ENCODE measurements around the gene SGIP1. TPM values are rescaled to one million over a fixed set of nuclear protein-coding genes. Genes with fewer than 3 reads are reported as not detected.

The SGIP1 gene
- total RNA-seq, 2 donors from 2014 or later, result 3.1 TPM; not detected in 1

GRCh38 chr1:66539491-66539890 is 5.5 kb downstream of the SGIP1 start:
- H3K36me3 ChIP-seq (replicated peaks in 1 of 2; ENCODE audit: insufficient read depth in 1 of 2, low read depth in 2 of 2), result no peaks in the 10 kb centered on the region
- intact Hi-C loops (cut with DNase I), result no loop called here
- H3K9me3 ChIP-seq, result no peaks in the 10 kb centered on the region
- H3K4me1 ChIP-seq, result peaks cover 22% of the 10 kb centered on the region
- H3K4me3 ChIP-seq, result no peak overlapping the region
- H3K27me3 ChIP-seq, result no peaks in the 10 kb centered on the region
- DNase-seq, result no peak
- WGBS, 2 donors, result 91 to 95% methylated on average over 1 of the region's 1 CpG
- ATAC-seq, result no peak
- TF ChIP-seq CTCF (IDR thresholded peaks at IDR 0.05), result no peak
- TF ChIP-seq POLR2A (IDR thresholded peaks at IDR 0.05), result no peak
- no peak overlapping the region for H3K27ac ChIP-seq

- Histone ChIP-seq H3K27me3 (no peaks in the 10 kb centered on the region), H3K4me1 (peaks cover 22% of the 10 kb centered on the region), H3K36me3 (replicated peaks in 1 of 2; ENCODE audit: insufficient read depth in 1 of 2, low read depth in 2 of 2) (no peaks in the 10 kb centered on the region), H3K4me3 (no peak overlapping the region), H3K9me3 (no peaks in the 10 kb centered on the region), H3K27ac (no peak overlapping the region)
- DNase-seq, result no peak
- intact Hi-C loops (cut with DNase I), result no loop called here
- 73 to 82% methylated on average over 3 of the region's 3 CpGs for WGBS, 2 donors
- ATAC-seq, result no peak
- TF ChIP-seq CTCF (IDR thresholded peaks at IDR 0.05) (no peak), POLR2A (IDR thresholded peaks at IDR 0.05) (no peak)
These were observed 6.6 kb downstream of the SGIP1 start for GRCh38 chr1:66540434-66541032.

- H3K27me3 ChIP-seq, result no peaks in the 10 kb centered on the region
- 74 to 76% methylated on average over 8 of the region's 8 CpGs for WGBS, 2 donors
- no peak for ATAC-seq
- H3K36me3 ChIP-seq (replicated peaks in 1 of 2; ENCODE audit: insufficient read depth in 1 of 2, low read depth in 2 of 2), result no peaks in the 10 kb centered on the region
- H3K9me3 ChIP-seq, result no peaks in the 10 kb centered on the region
- H3K27ac ChIP-seq, result peak overlapping the region in 1 of 4 donors; percentile 29
- intact Hi-C loops (cut with DNase I), result no loop called here
- TF ChIP-seq POLR2A (IDR thresholded peaks at IDR 0.05), result no peak
- no peak for TF ChIP-seq CTCF (IDR thresholded peaks at IDR 0.05)
- DNase-seq, result no peak
- no peak overlapping the region for H3K4me3 ChIP-seq
- peaks cover 22% of the 10 kb centered on the region for H3K4me1 ChIP-seq
These were observed 8.4 kb downstream of the SGIP1 start for GRCh38 chr1:66542314-66542713.

- peak; percentile 97 for ATAC-seq
- Histone ChIP-seq H3K4me1 (peaks cover 22% of the 10 kb centered on the region), H3K27ac (peak overlapping the region in 3 of 4 donors; percentile 29 to 72 (median 38)), H3K36me3 (replicated peaks in 1 of 2; ENCODE audit: insufficient read depth in 1 of 2, low read depth in 2 of 2) (no peaks in the 10 kb centered on the region), H3K4me3 (no peak overlapping the region), H3K9me3 (no peaks in the 10 kb centered on the region), H3K27me3 (no peaks in the 10 kb centered on the region)
- intact Hi-C loops (cut with DNase I), result no loop called here
- peak; percentile 75 to 87 (median 84) for DNase-seq
- no peak for TF ChIP-seq CTCF (IDR thresholded peaks at IDR 0.05)
- TF ChIP-seq POLR2A (IDR thresholded peaks at IDR 0.05), result no peak
- 23 to 30% methylated on average over 8 of the region's 8 CpGs for WGBS, 2 donors
These were observed 9.1 kb downstream of the SGIP1 start for GRCh38 chr1:66542811-66543767.
